Kasumi-1 (cell line): Measurements from ENCODE around the gene BRINP1.
"Not testable (repeated sequence)": the region's sequence is repeated elsewhere in the genome, so short reads cannot be mapped to it uniquely, and the experiment has no call there.

Experiments used
- DNase-seq, 2 experiments: peaks; one replicate each; lab custom pipeline; 2025; lab: John Stamatoyannopoulos, UW

Gene BRINP1

DNA sequence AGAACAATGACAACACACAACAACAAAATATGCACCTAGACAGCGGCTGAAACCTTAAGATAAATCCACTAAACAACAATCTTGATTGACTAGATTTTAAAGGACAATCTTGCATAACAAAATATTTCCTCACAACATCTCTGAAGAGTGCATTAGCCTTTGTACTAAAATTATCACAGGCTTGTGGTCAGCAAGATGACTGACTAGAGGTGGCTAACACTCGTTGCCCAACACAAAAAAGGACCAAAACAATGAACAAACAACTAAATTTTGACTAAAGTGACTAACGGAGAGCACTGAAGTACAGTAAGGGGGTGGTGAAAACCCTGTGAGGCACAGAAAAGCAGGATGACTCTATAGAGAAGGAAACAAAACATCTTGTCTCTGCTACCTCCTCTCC lies 183.9 kb downstream of the BRINP1 start:
- no peak for DNase-seq

DNA sequence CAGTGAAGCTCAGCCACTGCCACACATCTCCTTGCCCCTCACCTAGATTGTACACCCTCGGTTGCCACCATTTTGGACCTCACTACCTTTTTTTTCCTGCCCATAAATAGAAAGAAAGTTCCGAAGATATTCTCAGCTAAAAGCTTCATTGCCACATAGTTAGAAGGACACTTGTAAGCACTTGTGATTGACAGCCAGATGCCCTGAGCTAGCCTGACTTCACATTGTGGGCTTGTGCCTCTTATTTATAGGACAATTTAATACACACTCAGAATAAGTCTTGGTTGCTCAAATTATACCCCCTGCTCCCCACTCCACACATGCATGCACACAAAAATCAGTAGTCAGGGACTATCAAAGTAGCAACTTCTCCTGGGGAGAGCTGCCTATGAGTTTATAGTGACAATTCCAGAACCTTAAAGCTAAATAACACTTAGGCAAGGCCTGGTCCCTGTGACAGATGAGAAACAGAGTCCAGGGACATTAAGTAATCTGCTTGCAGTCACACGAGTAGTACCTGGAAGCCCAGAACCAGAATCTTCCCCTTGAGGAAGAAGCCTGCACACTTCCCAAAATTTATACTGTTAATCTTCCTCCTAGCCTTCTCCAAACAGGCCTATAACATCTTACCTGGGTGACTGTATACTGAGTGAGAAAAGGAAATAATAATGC lies 184.8 kb downstream of the BRINP1 start:
- no peak for DNase-seq

DNA sequence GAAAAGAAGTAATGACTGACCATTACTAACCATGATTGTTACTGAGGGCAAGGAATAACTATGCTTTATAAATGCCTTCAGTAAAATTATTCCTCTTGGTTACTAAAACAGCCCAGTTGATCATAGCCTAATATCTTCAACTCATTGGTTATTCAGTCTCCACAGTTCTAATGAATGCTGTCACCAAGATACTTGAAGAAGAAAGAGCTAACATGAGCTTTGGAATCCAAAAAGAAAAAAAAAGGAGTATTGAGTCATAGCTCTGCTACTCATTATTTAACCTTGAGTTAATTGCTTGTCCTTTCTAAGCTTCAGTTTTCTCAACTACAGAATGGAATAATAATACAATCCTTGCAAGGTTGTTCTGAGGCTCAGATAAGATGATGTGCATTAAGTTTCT lies 187.7 kb downstream of the BRINP1 start:
- no peak for DNase-seq

DNA sequence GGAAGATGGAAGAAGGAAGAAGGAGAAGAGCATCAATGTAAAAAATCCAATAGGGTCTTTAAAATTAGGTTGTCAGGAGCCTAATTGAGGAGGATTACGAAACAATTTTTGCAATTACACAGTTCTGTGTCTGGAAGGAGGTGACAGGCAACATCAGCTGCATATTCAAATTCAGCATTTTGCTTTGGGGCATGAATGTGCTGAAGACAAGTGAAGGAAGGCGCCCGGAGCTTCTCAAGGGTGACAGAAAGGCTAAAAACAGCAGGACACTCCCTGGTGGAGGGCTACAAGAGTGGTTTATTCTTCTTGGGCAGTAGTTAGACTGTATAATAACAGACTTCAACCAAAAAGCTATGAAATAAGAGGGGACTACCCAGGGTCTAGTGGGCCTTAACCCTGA lies 188.3 kb downstream of the BRINP1 start:
- DNase-seq, result no peak

DNA sequence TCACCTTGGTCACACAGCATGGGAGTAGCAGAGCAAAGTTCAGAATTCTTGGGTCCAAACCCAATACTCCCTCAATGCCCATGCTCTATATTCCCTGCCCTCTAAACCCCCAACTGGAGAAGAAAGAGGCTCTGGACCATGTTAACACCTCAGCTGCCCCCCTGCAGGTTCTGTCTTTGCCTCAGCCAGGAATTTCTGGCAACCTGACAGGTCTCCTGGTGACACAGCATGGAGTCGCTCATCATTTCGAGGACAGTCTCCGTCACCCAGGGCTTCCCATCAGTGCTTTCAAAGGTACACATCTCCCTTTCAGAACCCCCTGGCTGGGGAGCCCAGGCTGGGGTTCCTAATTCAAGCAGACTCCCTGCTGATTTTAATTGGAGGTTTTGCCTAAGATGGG lies 189.5 kb downstream of the BRINP1 start:
- DNase-seq, result no peak

DNA sequence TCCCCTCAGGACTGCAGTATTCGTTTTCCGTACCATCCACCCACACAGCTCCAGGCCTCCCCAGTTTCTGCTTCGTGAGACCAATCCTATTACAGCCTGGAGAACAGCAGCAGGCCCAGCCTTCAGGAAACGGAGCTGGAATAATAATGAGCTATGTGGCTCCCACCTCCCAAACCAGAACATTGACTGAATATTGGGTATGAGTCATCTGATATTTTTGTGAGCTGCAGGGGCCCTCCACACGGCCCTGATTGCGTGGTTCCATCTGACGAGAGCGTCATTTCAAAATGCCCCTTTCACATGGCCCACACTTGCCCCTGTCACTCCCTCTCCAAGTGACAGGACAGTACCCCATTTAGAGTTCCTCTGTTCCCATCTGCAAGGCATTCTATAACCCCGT lies 192.0 kb downstream of the BRINP1 start:
- no peak for DNase-seq

DNA sequence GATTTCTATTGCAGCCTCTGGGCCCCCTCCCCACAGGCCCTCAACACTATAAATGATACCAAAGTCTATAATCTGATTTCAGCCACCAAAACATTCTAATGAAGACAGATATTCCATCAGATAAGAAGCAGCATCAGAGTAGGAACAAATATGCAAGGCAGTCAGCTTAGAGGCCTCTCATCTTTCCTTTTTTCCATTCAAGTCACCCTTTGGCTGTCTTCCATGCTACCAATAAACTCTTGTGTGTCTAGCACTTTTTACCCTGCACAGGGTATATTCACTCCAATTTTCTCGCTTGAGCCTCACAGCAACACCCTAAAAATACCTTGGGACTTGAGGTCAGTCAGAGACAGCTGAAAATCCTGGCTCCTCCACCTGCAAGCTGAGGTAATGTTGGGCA lies 193.7 kb downstream of the BRINP1 start:
- no peak for DNase-seq

DNA sequence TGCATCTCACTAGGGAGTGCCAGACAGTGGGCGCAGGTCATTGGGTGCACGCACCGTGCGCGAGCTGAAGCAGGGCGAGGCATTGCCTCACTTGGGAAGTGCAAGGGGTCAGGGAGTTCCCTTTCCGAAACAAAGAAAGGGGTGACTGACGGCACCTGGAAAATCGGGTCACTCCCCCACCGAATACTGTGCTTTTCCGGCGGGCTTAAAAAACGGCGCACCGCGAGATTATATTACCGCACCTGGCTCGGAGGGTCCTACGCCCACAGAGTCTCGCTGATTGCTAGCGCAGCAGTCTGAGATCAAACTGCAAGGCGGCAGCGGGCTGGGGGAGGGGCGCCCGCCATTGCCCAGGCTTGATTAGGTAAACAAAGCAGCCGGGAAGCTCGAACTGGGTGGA lies 200.0 kb downstream of the BRINP1 start:
- not testable (repeated sequence) for DNase-seq

DNA sequence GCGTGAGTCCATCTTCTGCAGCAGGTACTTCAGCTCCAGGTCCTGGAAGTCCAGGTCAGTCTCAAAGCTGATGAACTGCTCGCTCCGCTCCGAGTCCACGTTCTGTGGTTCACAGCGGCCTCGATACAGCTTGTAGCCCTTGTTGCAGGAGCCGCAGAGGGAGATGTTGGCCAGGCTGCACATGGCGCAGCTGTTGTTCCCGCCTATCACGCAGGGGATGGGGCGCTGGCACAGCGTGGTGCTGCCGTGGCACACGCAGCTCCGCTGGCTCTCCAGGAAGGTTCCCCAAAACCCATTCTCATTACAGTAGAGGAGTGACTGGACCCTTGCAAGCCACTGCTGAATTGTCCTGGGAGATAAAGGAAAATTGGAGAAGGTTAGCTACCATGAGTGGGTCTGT lies 201.4 kb downstream of the BRINP1 start:
- DNase-seq, result no peak

DNA sequence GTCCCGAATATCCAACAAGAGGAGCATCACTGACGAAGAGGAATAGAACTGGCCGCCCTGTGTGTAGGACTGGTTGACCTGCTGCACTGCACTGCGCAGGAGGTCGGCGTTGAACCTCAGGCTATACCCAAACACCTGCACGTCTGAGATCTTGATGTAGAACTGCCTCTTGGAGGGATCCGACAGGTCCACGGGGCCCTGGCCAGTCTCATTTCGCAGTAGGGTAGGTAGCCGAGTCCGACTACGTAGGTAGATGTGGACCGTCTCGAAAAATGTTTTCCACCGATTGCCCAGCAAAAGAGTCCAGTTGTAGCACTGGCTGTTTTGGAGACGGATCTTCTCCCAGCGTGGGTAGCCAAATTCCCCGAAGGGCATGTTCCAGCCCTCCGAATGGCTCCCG lies 202.0 kb downstream of the BRINP1 start:
- DNase-seq, result no peak

DNA sequence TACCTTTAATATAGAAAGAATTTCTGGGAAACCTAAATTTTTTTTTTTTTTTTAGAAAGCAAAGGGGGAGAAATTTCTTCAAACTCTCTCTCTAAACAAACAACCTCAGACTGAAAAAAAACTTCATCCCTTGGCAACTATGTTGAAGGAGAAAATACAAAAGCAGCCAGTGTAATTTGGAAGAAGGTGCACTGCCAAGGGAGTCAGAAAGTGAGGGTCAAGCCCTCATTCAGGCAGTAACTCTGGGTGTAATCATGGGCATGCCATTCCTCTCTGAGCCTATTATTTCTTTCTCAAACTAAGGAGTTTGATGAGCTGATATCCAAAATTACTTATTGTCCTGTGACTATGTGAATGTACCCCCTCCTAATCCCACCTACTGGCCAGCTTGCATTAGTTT lies 203.1 kb downstream of the BRINP1 start:
- DNase-seq, result no peak

DNA sequence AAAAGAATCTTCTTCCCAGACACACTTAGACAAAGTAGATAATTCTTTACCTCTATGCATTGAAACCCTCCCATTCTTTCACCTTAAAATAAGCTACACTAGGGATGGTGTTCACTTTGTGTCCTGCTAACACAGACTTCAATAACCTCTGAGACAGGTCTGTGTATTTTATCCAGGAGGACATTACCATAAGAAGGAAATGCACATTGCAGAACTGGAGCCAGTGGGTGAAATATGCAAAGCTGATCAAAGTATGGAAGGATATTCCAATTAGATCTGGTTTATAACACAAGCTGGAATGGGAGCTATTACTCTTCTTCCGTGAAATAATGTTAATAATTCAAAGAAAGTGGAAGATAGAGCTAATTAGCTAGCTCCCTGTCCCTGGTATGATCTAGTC lies 204.1 kb downstream of the BRINP1 start:
- DNase-seq, result no peak

DNA sequence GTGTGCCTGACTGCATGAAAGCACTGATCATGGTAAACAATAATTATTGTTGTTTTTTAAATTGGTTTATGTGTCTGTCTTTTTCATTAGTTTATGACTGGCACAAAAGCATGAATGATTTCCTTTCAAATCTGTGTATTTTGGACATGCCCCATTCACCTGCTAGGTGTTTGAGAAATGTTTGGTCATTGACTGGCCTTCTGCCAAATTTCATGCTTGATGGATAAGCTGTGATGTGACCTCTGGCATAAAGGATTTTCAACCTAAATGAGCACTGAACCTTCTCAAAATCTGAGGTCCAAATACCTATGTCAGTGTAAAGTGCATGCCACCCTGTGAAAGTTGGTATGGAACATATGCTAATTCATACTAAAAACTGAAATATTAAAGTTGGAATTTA lies 204.5 kb downstream of the BRINP1 start:
- DNase-seq, result no peak

DNA sequence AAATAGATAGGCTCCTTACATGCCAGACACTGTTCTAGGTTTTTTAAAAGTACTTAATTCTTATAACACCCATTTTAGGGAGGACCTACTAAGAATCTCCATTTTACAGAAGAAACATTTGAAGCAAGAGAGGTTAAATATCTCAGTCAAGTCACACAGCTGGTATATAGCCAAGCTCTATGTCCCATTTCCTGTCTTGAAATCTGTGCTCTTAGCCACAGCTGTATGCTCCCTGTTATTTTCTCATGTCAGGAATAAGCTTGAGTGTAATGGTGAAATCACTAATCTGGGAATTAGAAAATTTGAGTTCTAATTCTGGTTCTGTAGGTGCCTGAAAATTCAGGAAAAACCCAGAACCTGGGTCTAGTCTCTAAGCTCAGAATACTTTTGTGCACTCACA lies 208.7 kb downstream of the BRINP1 start:
- DNase-seq, result no peak

DNA sequence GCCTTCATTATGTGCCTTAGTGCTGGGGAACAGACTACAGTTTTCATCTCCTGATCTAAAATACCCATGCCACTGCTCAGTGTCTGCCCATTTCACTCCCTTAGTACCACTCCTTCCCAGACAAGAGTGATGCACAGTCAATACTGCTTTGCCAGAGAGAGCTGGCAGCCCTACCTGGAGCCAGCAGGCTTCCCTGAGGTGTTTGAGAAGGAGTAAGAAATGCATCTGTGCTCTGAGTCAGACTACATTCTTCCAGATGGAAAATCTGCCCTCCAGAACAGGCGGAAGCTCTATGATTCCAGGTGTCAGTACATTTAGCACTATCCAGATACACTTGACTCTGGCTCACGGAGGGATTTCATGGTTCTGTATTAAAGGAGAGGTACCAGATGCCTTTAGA lies 209.8 kb downstream of the BRINP1 start:
- DNase-seq, result no peak

DNA sequence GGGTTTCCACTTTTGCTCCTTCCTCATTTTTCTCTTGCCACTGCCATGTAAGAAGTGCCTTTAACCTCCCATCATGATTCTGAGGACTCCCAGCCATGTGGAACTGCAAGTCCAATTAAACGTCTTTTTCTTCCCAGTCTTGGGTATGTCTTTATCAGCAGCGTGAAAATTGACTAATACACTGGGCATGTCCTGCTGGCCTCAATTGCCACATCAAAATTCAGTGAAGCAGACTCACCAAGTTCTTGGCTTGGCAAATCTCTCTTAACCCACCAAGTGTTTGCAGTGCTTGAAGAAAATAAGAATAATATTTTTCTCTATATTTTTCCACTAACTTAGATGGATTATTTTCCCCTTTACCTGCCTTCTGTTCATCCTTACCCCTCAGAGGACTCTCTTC lies 212.0 kb downstream of the BRINP1 start:
- no peak for DNase-seq

DNA sequence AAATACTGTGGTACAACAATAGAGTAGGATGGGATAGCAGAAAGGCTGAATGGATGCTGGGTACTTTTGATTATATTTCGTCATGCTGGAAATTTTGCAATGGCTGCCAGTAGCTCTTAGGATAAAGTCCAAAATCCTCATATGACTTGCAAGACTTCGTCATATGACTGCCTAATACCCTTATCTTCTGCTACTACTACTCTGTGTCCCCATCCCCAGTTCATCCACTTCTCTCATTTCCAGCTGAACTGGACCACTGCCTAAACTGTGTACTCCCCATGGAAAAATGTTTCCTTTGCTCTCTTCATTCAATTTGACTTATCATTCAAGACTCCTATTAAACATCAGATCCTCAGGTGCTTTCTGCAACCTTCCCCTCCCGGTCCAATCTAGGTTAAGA lies 212.9 kb downstream of the BRINP1 start:
- DNase-seq, result no peak

DNA sequence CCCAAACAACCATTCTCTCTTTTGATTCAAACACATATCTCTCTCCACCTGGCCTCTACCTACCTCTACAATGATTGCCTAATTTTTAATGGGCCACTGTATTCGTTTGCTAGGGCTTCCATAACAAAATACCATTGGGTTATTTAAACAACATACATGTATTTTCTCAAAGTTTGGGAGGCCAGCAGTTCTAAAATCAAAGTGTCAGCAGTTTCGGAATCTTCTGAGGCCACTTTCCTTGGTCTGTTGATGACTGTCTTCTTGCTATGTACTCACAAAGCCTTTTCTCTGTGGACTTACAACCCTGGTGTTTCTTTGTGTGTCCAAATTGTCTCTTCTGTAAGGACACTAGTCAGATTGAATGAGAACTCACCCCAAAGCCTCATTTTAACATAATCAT lies 214.7 kb downstream of the BRINP1 start:
- no peak for DNase-seq

DNA sequence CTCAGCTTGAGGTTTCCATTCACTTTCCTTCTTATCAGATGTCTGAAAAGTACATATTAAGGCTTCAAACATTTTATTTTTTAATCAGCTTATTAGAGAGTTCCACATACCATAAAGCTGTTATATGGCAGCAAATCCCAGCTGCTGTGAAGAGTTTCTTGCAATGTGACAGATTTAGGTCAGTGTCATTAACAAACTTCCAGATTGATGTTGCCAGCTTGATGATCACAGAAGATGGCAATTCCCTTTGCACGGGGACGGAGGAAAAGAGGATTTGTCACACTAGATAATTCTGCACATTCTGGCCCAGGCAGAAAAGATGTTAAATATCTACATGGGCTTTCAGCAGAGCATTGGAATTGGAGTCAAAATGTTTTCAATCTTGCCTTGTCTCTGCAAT lies 215.8 kb downstream of the BRINP1 start:
- no peak for DNase-seq

DNA sequence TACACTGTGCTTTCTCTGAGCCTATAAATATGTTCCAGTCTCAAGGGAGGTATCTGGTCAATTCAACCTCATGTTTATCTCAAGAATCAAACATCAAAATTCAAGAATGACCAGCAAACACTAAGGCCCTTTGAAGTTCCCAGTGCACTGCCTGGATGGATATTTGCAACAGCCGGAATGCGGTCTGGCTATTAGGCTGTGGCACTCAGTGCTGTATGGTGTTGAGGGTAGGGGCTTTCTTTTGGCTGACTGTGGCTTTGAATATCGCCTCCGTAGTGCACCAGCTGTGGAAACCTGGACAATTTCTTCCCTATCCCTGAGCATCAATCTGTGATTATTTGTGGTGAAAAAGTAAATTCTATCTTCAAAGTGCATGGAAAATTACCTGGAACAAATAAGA lies 220.4 kb downstream of the BRINP1 start:
- no peak for DNase-seq

DNA sequence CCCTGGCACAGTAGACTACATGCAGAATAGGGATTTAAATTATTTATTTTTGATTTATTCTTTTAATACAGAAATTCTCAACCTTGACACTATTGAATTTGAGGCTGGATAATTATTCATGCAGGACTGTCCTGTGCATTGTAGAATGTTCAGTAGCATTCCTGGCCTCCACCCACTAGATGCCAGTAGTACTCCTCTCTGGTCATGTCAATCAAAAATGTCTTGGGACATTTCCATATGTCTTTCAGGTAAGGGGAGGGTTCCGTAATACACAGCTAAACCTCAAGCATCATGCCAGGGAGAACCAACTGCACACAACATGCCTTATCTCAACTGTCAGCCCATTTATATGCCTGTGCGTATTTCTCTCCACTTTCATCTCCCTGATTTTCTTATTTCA lies 231.8 kb downstream of the BRINP1 start:
- DNase-seq, result no peak

DNA sequence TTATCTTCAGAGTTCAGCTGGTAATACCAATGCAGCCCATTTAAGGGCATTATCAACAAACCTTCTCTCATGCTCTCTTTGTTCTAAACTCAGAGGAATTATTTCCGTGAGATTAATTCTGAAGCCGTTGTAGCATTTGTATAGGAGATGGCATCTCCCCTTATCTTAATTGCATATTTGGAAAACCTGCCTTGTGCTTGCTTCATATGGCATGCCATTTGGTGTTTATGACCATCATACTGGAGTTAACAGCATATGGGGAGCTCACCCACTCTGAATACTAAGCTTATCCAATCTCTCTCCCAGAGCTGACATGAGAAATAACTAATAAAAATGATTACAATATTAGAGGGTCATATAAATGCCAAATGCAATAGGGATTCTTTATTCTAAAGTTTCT lies 243.2 kb downstream of the BRINP1 start:
- DNase-seq, result no peak

DNA sequence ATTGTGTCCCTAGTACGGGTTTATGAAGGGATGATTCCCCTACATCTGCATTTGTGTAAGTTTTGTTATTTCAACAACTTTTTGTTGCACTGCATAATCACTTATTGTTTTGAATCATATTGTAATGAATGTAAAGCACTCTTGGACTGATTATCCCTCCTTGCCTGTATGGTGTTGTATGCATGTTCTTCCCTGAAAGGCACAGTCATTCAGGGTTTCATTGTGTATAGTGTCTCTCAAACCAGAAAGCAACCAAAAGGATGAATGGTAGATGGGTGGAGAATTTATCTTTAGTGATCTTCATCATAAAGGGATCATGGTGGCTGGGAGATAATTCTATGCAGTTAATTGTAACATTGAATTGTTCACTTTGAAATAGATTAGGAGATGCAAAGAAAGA lies 247.3 kb downstream of the BRINP1 start:
- DNase-seq, result no peak

DNA sequence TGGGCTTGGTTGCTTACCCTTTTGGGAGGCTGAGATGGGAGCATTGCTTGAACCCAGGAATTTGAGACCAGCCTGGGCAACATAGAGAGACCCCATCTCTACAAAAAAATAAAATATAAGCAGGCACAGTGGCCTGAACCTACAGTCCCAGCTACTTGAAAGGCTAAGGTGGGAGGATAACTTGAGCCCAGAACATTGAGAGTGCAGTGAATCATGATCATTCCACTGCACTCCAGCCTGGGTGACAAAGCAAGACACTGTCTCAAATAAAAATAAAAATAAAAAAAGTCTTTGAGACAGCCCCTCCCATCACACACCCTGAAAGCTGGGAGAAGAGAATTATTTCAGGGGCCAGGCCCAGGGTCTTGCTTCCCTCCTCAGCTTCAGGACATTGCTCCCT lies 251.8 kb downstream of the BRINP1 start:
- DNase-seq, result no peak
